Endothelial cell of umbilical vein (primary cell): ENCODE results near the gene NLGN1.

Experiments used
- EZH2 ChIP-seq: IDR thresholded peaks from 2 replicates; pipeline ENCODE4 v1.6.1; 2012; ENCODE audit warnings: borderline replicate concordance, low read depth, mild to moderate bottlenecking, moderate library complexity, low read length, inconsistent platforms; ENCODE audit not compliant: severe bottlenecking
- POLR2A ChIP-seq: IDR thresholded peaks from 2 replicates; pipeline ENCODE4 v1.6.1; 2012; ENCODE audit warnings: low read depth, mild to moderate bottlenecking, control low read depth, low read length

GRCh38 chr3:173911446-173911845, 513.9 kb downstream of the NLGN1 start:
- TF ChIP-seq EZH2 (no peak), POLR2A (no peak)
